GM23338 (cell line): ENCODE results near the gene PCP2. TPM values are rescaled to one million over a fixed set of nuclear protein-coding genes. Genes with fewer than 3 reads are reported as not detected.
A peak's percentile ranks its signal among the peaks of the same experiment; 100 is the strongest.

Experiments used
- ATAC-seq: fragments of 200-7000 bp; cut with Tn5 transposase; 3 replicates; pipeline ENCODE4 v1.9.1; 2020
- DNase-seq: peaks from one replicate; pipeline ENCODE4 v3.0.0-alpha.2; 2015; ENCODE audit warnings: low spot score
- H2AFZ ChIP-seq: fragments of 200-600 bp; sonication (generic); 2 replicates; pipeline ENCODE4 v1.8.0; 2016; ENCODE audit warnings: antibody characterized with exemption, mild to moderate bottlenecking, moderate library complexity
- H3F3A ChIP-seq: fragments of 200-600 bp; sonication (generic); replicated peaks from 2 replicates; pipeline ENCODE4 v1.8.0; 2017; ENCODE audit warnings: antibody characterized with exemption, mixed run types, low read depth
- H3K27ac ChIP-seq: fragments of 200-600 bp; sonication (generic); 2 replicates; pipeline ENCODE4 v1.6.1; 2016; ENCODE audit warnings: low read depth
- H3K27me3 ChIP-seq: fragments of 200-600 bp; sonication (generic); 2 replicates; pipeline ENCODE4 v1.8.0; 2016; ENCODE audit warnings: mild to moderate bottlenecking, mixed run types, moderate library complexity; ENCODE audit not compliant: insufficient read depth
- H3K36me3 ChIP-seq: fragments of 200-600 bp; sonication (generic); 2 replicates; pipeline ENCODE4 v1.8.0; 2016; ENCODE audit warnings: mild to moderate bottlenecking; ENCODE audit not compliant: insufficient read depth
- H3K4me1 ChIP-seq: fragments of 200-600 bp; sonication (generic); 2 replicates; pipeline ENCODE4 v1.8.0; 2016; ENCODE audit warnings: mild to moderate bottlenecking, moderate library complexity; ENCODE audit not compliant: insufficient read depth
- H3K4me2 ChIP-seq: fragments of 200-600 bp; sonication (generic); 2 replicates; pipeline ENCODE4 v1.7.1; 2017; ENCODE audit warnings: mixed run types
- H3K4me3 ChIP-seq: fragments of 200-600 bp; sonication (generic); 2 replicates; pipeline ENCODE4 v1.6.1; 2016; ENCODE audit warnings: mixed run types
- H3K79me2 ChIP-seq: fragments of 200-600 bp; sonication (generic); replicated peaks from 2 replicates; pipeline ENCODE4 v1.8.0; 2017; ENCODE audit warnings: mild to moderate bottlenecking; ENCODE audit not compliant: insufficient read depth
- H3K9me2 ChIP-seq: fragments of 200-600 bp; sonication (generic); 2 replicates; pipeline ENCODE4 v1.8.0; 2017; ENCODE audit not compliant: insufficient read depth
- H4K20me1 ChIP-seq: fragments of 200-600 bp; sonication (generic); replicated peaks from 2 replicates; pipeline ENCODE4 v1.8.0; 2017; ENCODE audit warnings: mild to moderate bottlenecking; ENCODE audit not compliant: insufficient read depth
- H3K27ac Mint-ChIP-seq: 2 replicates; pipeline ENCODE4 v1.8.0; 2020; ENCODE audit warnings: inconsistent platforms, mild to moderate bottlenecking, moderate library complexity, mixed read lengths
- H3K27me3 Mint-ChIP-seq: 3 replicates; pipeline ENCODE4 v1.8.0; 2022; ENCODE audit warnings: low read depth, mild to moderate bottlenecking, moderate library complexity, mixed read lengths, inconsistent platforms; ENCODE audit not compliant: insufficient read depth, poor library complexity
- H3K36me3 Mint-ChIP-seq: 3 replicates; pipeline ENCODE4 v1.8.0; 2021; ENCODE audit warnings: low read depth, mild to moderate bottlenecking, inconsistent platforms, moderate library complexity, mixed read lengths
- H3K4me1 Mint-ChIP-seq: 3 replicates; pipeline ENCODE4 v1.8.0; 2020; ENCODE audit warnings: mild to moderate bottlenecking, inconsistent platforms, mixed read lengths
- H3K4me3 Mint-ChIP-seq: 3 replicates; pipeline ENCODE4 v1.8.0; 2021; ENCODE audit warnings: moderate library complexity, mild to moderate bottlenecking, inconsistent platforms, mixed read lengths
- H3K9me3 Mint-ChIP-seq: 3 replicates; pipeline ENCODE4 v1.8.0; 2020; ENCODE audit warnings: moderate library complexity, mild to moderate bottlenecking, inconsistent platforms, mixed read lengths
- CREB1 ChIP-seq: fragments of 250-450 bp; sonication (Bioruptor Pico); IDR thresholded peaks from 2 replicates; pipeline ENCODE4 v1.5.0; 2020; ENCODE audit warnings: low read depth, mild to moderate bottlenecking, moderate library complexity
- CTCF ChIP-seq, 2 experiments: fragments of 200-600 bp in 1 of 2; sonication (generic) in 1 of 2; conservative IDR thresholded peaks; 2 replicates each; pipeline versions ENCODE4 v1.5.1 to v1.6.1; 2016 to 2017; ENCODE audit warnings: antibody characterized with exemption in 2 of 2, low read depth in 2 of 2, mild to moderate bottlenecking in 2 of 2, moderate library complexity in 1 of 2
- ETS1 ChIP-seq: IDR thresholded peaks from 2 replicates; pipeline ENCODE4 v1.6.1; 2016; ENCODE audit warnings: antibody characterized with exemption
- EZH2phosphoT487 ChIP-seq: fragments of 200-600 bp; sonication (generic); IDR thresholded peaks from one replicate; pipeline ENCODE4 v1.8.1; 2018; ENCODE audit warnings: antibody characterized with exemption; ENCODE audit not compliant: unreplicated experiment
- JUNB ChIP-seq: IDR thresholded peaks from one replicate; pipeline ENCODE4 v1.6.1; 2016; ENCODE audit warnings: antibody characterized with exemption; ENCODE audit not compliant: unreplicated experiment
- NANOG ChIP-seq: IDR thresholded peaks from 2 replicates; pipeline ENCODE4 v1.6.1; 2016; ENCODE audit warnings: antibody characterized with exemption, borderline replicate concordance
- POLR2AphosphoS5 ChIP-seq: IDR thresholded peaks from 2 replicates; pipeline ENCODE4 v1.6.1; 2016; ENCODE audit warnings: antibody characterized with exemption, low read depth
- REST ChIP-seq: IDR thresholded peaks from one replicate; pipeline ENCODE4 v1.6.1; 2018; ENCODE audit warnings: antibody characterized with exemption; ENCODE audit not compliant: unreplicated experiment
- STAT1 ChIP-seq: IDR thresholded peaks from one replicate; pipeline ENCODE4 v1.6.1; 2016; ENCODE audit warnings: antibody characterized with exemption; ENCODE audit not compliant: unreplicated experiment
- ZNF114 ChIP-seq: fragments of 250-450 bp; sonication (Bioruptor Pico); IDR thresholded peaks from 2 replicates; pipeline ENCODE4 v1.5.0; 2020; ENCODE audit warnings: mild to moderate bottlenecking, moderate library complexity
- ZNF331 ChIP-seq: fragments of 250-450 bp; sonication (Bioruptor Pico); IDR thresholded peaks from 2 replicates; pipeline ENCODE4 v1.5.0; 2020; ENCODE audit warnings: low read depth, mild to moderate bottlenecking, moderate library complexity
- ZNF462 ChIP-seq: fragments of 250-450 bp; sonication (Bioruptor Pico); IDR thresholded peaks from 2 replicates; pipeline ENCODE4 v1.5.0; 2020; ENCODE audit warnings: mild to moderate bottlenecking, moderate library complexity
- polyA plus RNA-seq: library from polyadenylated mRNA; unstranded; fragments of >200 nt; fragmentation: Nextera tagmentation; extraction: Ambion mirVana; gene quantifications from 2 replicates; pipeline ENCODE4 v1.2.1, GENCODE V29; 2016
- total RNA-seq: library from RNA; depleted of rRNA; stranded (reverse); fragments of >200 nt; shearing (Covaris generic); gene quantifications from 2 replicates; pipeline ENCODE4 v1.2.3, GENCODE V29; 2014

The PCP2 gene
- total and polyA plus RNA-seq, 2 experiments from 2014 or later = not detected

GRCh38 chr19:7602935-7603497, 30.5 kb downstream of the PCP2 start:
- Mint-ChIP-seq H3K27me3 (peaks cover 20% of the 10 kb centered on the region), H3K9me3 (peaks cover 3% of the 10 kb centered on the region; the same call in 2 of the 3 replicates), H3K36me3 (peaks cover 13% of the 10 kb centered on the region), H3K4me1 (peaks cover 20% of the 10 kb centered on the region), H3K27ac (peak overlapping the region; percentile 80; the same call in 1 of the 2 replicates), H3K4me3 (no peak overlapping the region)
- peaks cover 19% of the 10 kb centered on the region for H4K20me1 ChIP-seq
- no peaks in the 10 kb centered on the region for H3F3A ChIP-seq
- H3K4me3 ChIP-seq = no peak overlapping the region
- peaks cover 6% of the 10 kb centered on the region for H3K4me1 ChIP-seq
- H3K79me2 ChIP-seq = peaks cover 25% of the 10 kb centered on the region
- DNase-seq = no peak
- H3K9me2 ChIP-seq = no peaks in the 10 kb centered on the region
- H2AFZ ChIP-seq = no peak overlapping the region
- ATAC-seq = no peak
- TF ChIP-seq STAT1 (no peak), JUNB (no peak), REST (no peak), ZNF331 (CRISPR knock-in tag) (no peak), CREB1 (CRISPR knock-in tag) (no peak), ZNF462 (CRISPR knock-in tag) (no peak), ZNF114 (CRISPR knock-in tag) (no peak), EZH2phosphoT487 (no peak), CTCF (conservative IDR thresholded peaks at IDR 0.05; ENCODE audit: low read depth in 2 of 2) (no peak), POLR2AphosphoS5 (no peak), NANOG (no peak), ETS1 (no peak)
- H3K4me2 ChIP-seq = no peak overlapping the region
- H3K27me3 ChIP-seq = no peaks in the 10 kb centered on the region
- no peak overlapping the region for H3K27ac ChIP-seq
- H3K36me3 ChIP-seq = no peaks in the 10 kb centered on the region
